Right lobe of liver (tissue), 6 donors: ENCODE results near the gene MAGEA8. TPM values are rescaled to one million over a fixed set of nuclear protein-coding genes. Genes with fewer than 3 reads are reported as not detected.

Experiments used
- ATAC-seq, 4 donors: fragments of 200-7000 bp; cut with Tn5 transposase; one replicate each; pipeline ENCODE4 v1.9.1; 2020; ENCODE audit warnings: mild to moderate bottlenecking in 4 of 4, moderate library complexity in 4 of 4
- DNase-seq, 3 donors: peaks; one replicate each; pipeline ENCODE4 v3.0.0-alpha.2; 2020
- H3K27ac ChIP-seq, 3 donors: fragments of 200-600 bp; one replicate each; pipeline ENCODE4 v1.8.0; 2022
- H3K27me3 ChIP-seq, 2 donors: fragments of 200-600 bp; one replicate each; pipeline ENCODE4 v1.8.0; 2022
- H3K36me3 ChIP-seq, 4 donors: fragments of 200-600 bp; sonication (generic) in 1 of 4; one replicate each; pipeline versions ENCODE4 v1.5.1 to v1.8.0; 2017 to 2022; ENCODE audit warnings: control low read depth in 1 of 4
- H3K4me1 ChIP-seq, 4 donors: fragments of 200-600 bp; sonication (generic) in 1 of 4; one replicate each; pipeline versions ENCODE4 v1.5.1 to v1.8.0; 2017 to 2022; ENCODE audit warnings: control low read depth in 1 of 4
- H3K4me3 ChIP-seq, 3 donors: fragments of 200-600 bp; one replicate each; pipeline ENCODE4 v1.8.0; 2022
- H3K9me3 ChIP-seq, 4 donors: fragments of 200-600 bp; sonication (generic) in 1 of 4; one replicate each; pipeline versions ENCODE4 v1.5.1 to v1.8.0; 2017 to 2022; ENCODE audit warnings: control low read depth in 1 of 4
- POLR2A ChIP-seq: fragments of 450-650 bp; IDR thresholded peaks from one replicate; pipeline ENCODE4 v1.6.1; 2017; ENCODE audit warnings: antibody characterized with exemption, mild to moderate bottlenecking
- WGBS: methylation state at CpG from one replicate; pipeline ENCODE4 v1.1.6; 2018; ENCODE audit warnings: low coverage, low lambda C conversion rate; ENCODE audit not compliant: insufficient coverage; ENCODE audit errors: missing lambda C conversion rate; 5-methylcytosine and 5-hydroxymethylcytosine counted together
- intact Hi-C, 2 donors: fragments of 100-400 bp; cut with DNase I; formaldehyde crosslinking; loops; one replicate each; pipeline versions ENCODE4 v1.11.2 to v1.14.1; 2022
- total RNA-seq, 6 experiments: library from RNA; depleted of rRNA in 2 of 6; stranded (reverse); fragments of >200 nt in 2 of 6; fragmentation: NEBNext Ultra II Directional in 3 of 6; extraction: Animal tissue kit (Norgen Biotek cat#: 25700) in 3 of 6; gene quantifications; one replicate each; pipeline versions ENCODE4 v1.1.0 to v1.2.4, GENCODE V29; 2016 to 2023
- TF ChIP-seq, protein P1 (sequence below), 4 donors: fragments of 200-600 bp in 3 of 4; fragments of 450-650 bp in 1 of 4; IDR thresholded peaks; one replicate each; pipeline versions ENCODE4 v1.5.1 to v1.8.0; 2016 to 2022; ENCODE audit warnings: antibody characterized with exemption in 4 of 4, mild to moderate bottlenecking in 2 of 4
- donor health status: DM: no; HTN: yes; CAD: no.
- donor health status: DM: no; HTN: no; CAD: no.
- donor health status: DM: no; HTN: no; CAD: no.
- donor health status: DM: no; HTN: yes; CAD: no.
- donor health status: DM: no; HTN: yes; CAD: no.

MAGEA8 gene
- total RNA-seq, 6 experiments from 2014 or later = not detected

DNA sequence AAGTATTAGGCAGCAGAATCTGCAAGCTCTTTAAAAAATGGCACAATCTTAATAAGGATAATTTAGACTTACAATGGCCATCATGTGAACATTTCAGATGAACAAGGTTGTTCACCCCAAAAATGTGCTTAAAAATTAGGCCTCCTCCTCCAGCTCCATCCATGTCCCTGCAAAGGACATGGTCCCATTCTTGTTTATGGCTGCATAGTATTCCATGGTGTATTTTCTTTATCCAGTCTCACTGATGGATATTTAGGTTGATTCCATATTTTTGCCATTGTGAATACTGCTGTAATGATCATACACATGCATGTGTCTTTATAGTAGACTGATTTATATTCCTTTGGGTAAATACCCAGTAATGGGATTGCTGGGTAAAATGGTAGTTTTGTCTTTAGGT lies 29.1 kb upstream of the MAGEA8 start:
- no peak for DNase-seq
- H3K36me3 ChIP-seq = no peaks in the 10 kb centered on the region
- H3K27ac ChIP-seq = no peak overlapping the region
- no peaks in the 10 kb centered on the region for H3K9me3 ChIP-seq
- H3K4me3 ChIP-seq = no peak overlapping the region
- intact Hi-C loops = no loop called here
- TF ChIP-seq, protein P1, sequence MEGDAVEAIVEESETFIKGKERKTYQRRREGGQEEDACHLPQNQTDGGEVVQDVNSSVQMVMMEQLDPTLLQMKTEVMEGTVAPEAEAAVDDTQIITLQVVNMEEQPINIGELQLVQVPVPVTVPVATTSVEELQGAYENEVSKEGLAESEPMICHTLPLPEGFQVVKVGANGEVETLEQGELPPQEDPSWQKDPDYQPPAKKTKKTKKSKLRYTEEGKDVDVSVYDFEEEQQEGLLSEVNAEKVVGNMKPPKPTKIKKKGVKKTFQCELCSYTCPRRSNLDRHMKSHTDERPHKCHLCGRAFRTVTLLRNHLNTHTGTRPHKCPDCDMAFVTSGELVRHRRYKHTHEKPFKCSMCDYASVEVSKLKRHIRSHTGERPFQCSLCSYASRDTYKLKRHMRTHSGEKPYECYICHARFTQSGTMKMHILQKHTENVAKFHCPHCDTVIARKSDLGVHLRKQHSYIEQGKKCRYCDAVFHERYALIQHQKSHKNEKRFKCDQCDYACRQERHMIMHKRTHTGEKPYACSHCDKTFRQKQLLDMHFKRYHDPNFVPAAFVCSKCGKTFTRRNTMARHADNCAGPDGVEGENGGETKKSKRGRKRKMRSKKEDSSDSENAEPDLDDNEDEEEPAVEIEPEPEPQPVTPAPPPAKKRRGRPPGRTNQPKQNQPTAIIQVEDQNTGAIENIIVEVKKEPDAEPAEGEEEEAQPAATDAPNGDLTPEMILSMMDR (IDR thresholded peaks at IDR 0.05) = no peak
- no peak for TF ChIP-seq POLR2A
- H3K27me3 ChIP-seq = no peaks in the 10 kb centered on the region
- no peak for ATAC-seq
- H3K4me1 ChIP-seq = no peaks in the 10 kb centered on the region

DNA sequence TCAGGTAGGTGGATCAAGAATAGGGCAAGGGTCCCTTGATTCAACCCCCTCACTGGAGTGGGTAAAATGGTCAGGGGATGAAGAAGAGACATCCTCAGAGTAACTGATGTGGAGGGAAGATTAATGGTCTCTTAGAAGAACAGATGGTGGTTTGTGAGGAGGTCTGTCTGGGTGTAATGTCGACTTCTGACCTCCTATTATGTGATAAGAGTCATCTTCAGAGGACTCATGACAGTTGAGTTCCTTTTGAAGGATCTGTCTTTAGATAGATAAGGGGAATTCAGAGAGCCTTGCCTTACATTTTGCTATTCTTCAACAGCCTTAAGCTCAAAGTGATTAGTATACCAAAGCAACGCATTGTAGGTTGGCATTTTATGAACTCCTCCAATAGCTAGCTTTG lies 27.1 kb upstream of the MAGEA8 start:
- no peak for TF ChIP-seq POLR2A
- TF ChIP-seq, protein P1 (IDR thresholded peaks at IDR 0.05) = no peak
- no peak for ATAC-seq
- Histone ChIP-seq H3K4me3 (no peak overlapping the region), H3K36me3 (no peaks in the 10 kb centered on the region), H3K4me1 (no peaks in the 10 kb centered on the region), H3K27me3 (no peaks in the 10 kb centered on the region), H3K9me3 (no peaks in the 10 kb centered on the region), H3K27ac (no peak overlapping the region)
- intact Hi-C loops = no loop called here
- WGBS = 39% methylated on average over 2 of the region's 2 CpGs
- DNase-seq = no peak

DNA sequence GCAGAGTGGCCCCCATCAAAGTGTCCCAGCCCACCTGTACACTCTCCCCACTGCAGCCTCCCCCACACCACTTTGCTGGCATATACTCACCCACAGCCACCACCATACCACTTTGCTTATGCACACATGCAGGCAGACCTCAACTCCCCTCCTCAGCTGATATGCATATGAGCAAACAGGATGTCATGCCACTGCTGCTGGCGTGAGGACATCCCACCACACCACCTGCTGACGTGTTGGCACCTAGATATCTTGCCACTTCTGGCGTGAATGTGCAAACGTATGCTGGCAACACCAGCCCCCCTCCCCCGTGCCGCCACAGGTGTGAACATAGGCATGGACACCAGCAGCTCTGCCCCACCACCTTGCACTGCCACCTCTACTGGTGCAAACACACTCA lies 22.4 kb upstream of the MAGEA8 start:
- Histone ChIP-seq H3K9me3 (peaks cover 0 to 4% (median 0%) of the 10 kb centered on the region in 4 donors), H3K27ac (no peak overlapping the region), H3K4me3 (no peak overlapping the region), H3K27me3 (no peaks in the 10 kb centered on the region), H3K4me1 (no peaks in the 10 kb centered on the region), H3K36me3 (no peaks in the 10 kb centered on the region)
- intact Hi-C loops = no loop called here
- ATAC-seq (no peak), DNase-seq (no peak)
- no CpG with 5 or more reads among the region's 6 CpGs for WGBS
- TF ChIP-seq POLR2A = no peak
- TF ChIP-seq, protein P1 (IDR thresholded peaks at IDR 0.05) = no peak

DNA sequence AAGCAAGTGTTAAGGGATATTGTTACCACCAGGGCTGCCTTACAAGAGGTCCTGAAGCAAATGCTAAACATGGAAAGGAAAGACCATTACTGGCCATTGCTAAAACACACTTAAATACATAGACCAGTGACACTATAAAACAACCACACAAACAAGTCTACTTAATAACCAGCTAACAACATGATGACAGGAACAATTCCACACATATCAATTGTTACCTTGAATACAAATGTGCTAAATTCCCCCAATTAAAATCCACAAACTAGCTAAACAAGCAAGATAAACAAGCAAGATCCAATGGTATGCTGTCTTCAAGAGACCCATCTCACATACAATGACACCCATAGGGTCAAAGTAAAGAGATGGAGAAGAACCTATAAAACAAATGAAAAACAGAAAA lies 20.5 kb upstream of the MAGEA8 start:
- no peak for DNase-seq

DNA sequence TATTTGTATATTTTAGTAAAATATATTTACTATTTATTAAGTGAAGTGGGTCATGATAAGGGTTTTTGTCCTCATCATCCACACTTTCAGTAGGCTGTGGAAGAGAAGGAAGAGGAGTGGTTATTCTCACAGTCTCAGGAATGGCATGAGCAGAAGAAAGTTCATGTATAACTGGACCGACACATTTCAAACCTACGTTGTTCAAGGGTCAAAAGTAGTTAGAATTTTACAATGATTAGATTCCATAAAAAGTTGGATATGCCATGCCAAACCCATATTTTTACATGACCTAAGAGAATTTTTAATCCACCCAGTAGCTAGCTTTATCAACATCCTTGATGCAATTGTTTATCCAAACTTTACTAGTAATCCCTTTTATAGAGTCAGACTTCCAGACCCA lies 15.6 kb upstream of the MAGEA8 start:
- Histone ChIP-seq H3K4me3 (no peak overlapping the region), H3K36me3 (no peaks in the 10 kb centered on the region), H3K27me3 (no peaks in the 10 kb centered on the region), H3K9me3 (no peaks in the 10 kb centered on the region), H3K4me1 (no peaks in the 10 kb centered on the region), H3K27ac (no peak overlapping the region)
- intact Hi-C loops = no loop called here
- no peak for TF ChIP-seq POLR2A
- TF ChIP-seq, protein P1 (IDR thresholded peaks at IDR 0.05) = no peak
- no peak for DNase-seq
- 60% methylated on average over 2 of the region's 2 CpGs for WGBS
- no peak for ATAC-seq

More for the DNA sequence above, 20.5 kb upstream of the MAGEA8 start:
- no peaks in the 10 kb centered on the region for H3K36me3 ChIP-seq
- TF ChIP-seq, protein P1 (IDR thresholded peaks at IDR 0.05) = no peak
- no peak for TF ChIP-seq POLR2A
- no peaks in the 10 kb centered on the region for H3K27me3 ChIP-seq
- ATAC-seq = no peak
- no peak overlapping the region for H3K27ac ChIP-seq
- intact Hi-C loops = no loop called here
- no peak overlapping the region for H3K4me3 ChIP-seq
- H3K4me1 ChIP-seq = no peaks in the 10 kb centered on the region
- peaks cover 0 to 4% (median 0%) of the 10 kb centered on the region in 4 donors for H3K9me3 ChIP-seq
